Raji (cell line): ENCODE results near the gene ADARB1.

Source experiments
- POLR2A ChIP-seq: IDR thresholded peaks from 2 replicates; pipeline ENCODE4 v1.6.1; 2011; ENCODE audit warnings: low read depth, low read length, control low read depth; ENCODE audit not compliant: insufficient read depth

Gene ADARB1

GRCh38 chr21:45235488-45235887, 161.1 kb downstream of the ADARB1 start:
- TF ChIP-seq POLR2A = no peak

- no peak for TF ChIP-seq POLR2A
These were observed 162.1 kb downstream of the ADARB1 start for GRCh38 chr21:45236481-45236880.

- TF ChIP-seq POLR2A = no peak
These were observed 163.0 kb downstream of the ADARB1 start for GRCh38 chr21:45237401-45237800.

GRCh38 chr21:45241357-45241756, 167.0 kb downstream of the ADARB1 start:
- no peak for TF ChIP-seq POLR2A

GRCh38 chr21:45243603-45244002, 169.2 kb downstream of the ADARB1 start:
- TF ChIP-seq POLR2A = no peak

GRCh38 chr21:45244799-45245340, 170.5 kb downstream of the ADARB1 start:
- no peak for TF ChIP-seq POLR2A

GRCh38 chr21:45246386-45247320, 172.3 kb downstream of the ADARB1 start:
- no peak for TF ChIP-seq POLR2A

GRCh38 chr21:45248301-45248892, 174.0 kb downstream of the ADARB1 start:
- no peak for TF ChIP-seq POLR2A

GRCh38 chr21:45248893-45249381, 174.6 kb downstream of the ADARB1 start:
- TF ChIP-seq POLR2A = no peak

GRCh38 chr21:45249626-45250025, 175.2 kb downstream of the ADARB1 start:
- no peak for TF ChIP-seq POLR2A

- TF ChIP-seq POLR2A = no peak
These were observed 175.9 kb downstream of the ADARB1 start for GRCh38 chr21:45250272-45250671.

GRCh38 chr21:45250914-45251634, 176.7 kb downstream of the ADARB1 start:
- no peak for TF ChIP-seq POLR2A

GRCh38 chr21:45251635-45252447, 177.5 kb downstream of the ADARB1 start:
- no peak for TF ChIP-seq POLR2A

GRCh38 chr21:45252448-45252925, 178.1 kb downstream of the ADARB1 start:
- no peak for TF ChIP-seq POLR2A
